ENCODE data around the gene CDC42EP5. TPM values are rescaled to one million over a fixed set of nuclear protein-coding genes. Genes with fewer than 3 reads are reported as not detected.

The CDC42EP5 gene
- total and polyA plus RNA-seq, 10 of the 15 experiments (the other 5 are each of a cell fraction or from before 2014, with no cell fraction given): 0.42 to 1.8 (median 1.4) TPM; not detected in 6

- H3K9me3 ChIP-seq (replicated peaks; ENCODE audit: control insufficient read depth, insufficient read depth, low read length): no peaks in the 10 kb centered on the region
- BruUV-seq (replicated peaks): no TSS peak
- ChIA-PET SMC1A (ENCODE audit: uncharacterized antibody, unreplicated experiment) (no interaction called here), POLR2A (interaction anchor here (0.6 kb wide), 1 partner anchor 259 kb away, joined by 4 read pairs; no protein-coding TSS in a partner anchor), RAD21 (ENCODE audit: unreplicated experiment) (no interaction called here), CTCF (interaction anchor here (1.5 kb wide), 1 partner anchor 20 kb away, joined by 4 read pairs; the partner anchor contains the start of gene LENG8)
- no peak overlapping the region for H2AFZ ChIP-seq (ENCODE audit: control insufficient read depth, low read depth, low read length)
- H3K4me1 ChIP-seq (ENCODE audit: control insufficient read depth, insufficient read depth, low read length): no peaks in the 10 kb centered on the region
- no peaks in the 10 kb centered on the region for H3K79me2 ChIP-seq (ENCODE audit: control insufficient read depth, insufficient read depth, low read length)
- TF ChIP-seq MXI1 (IDR thresholded peaks at IDR 0.05; ENCODE audit: low read depth, low read length) (no peak), BRCA1 (IDR thresholded peaks at IDR 0.05; ENCODE audit: low read depth, low read length) (no peak), BCL11A (IDR thresholded peaks at IDR 0.05; ENCODE audit: low read depth, low read length) (no peak), POLR2A (IDR thresholded peaks at IDR 0.05; ENCODE audit: low read depth, low read length) (0 out of 2 replicates have a peak, but pooled peaks have one; percentile 15), SMC3 (IDR thresholded peaks at IDR 0.05; ENCODE audit: borderline replicate concordance, low read length) (no peak), NFYA (IDR thresholded peaks at IDR 0.05; ENCODE audit: borderline replicate concordance, low read depth, low read length) (no peak), SKIL (IDR thresholded peaks at IDR 0.05; ENCODE audit: low read depth, poor library complexity, severe bottlenecking) (no peak)
- H3K9ac ChIP-seq (ENCODE audit: control insufficient read depth, insufficient read depth, low read length): no peak overlapping the region
- H4K20me1 ChIP-seq (ENCODE audit: control insufficient read depth, insufficient read depth): no peaks in the 10 kb centered on the region; the same call in 1 of the 2 replicates
- no peak for ATAC-seq
- H3K27me3 ChIP-seq (replicated peaks in 1 of 2; ENCODE audit: control insufficient read depth in 2 of 2, insufficient read depth in 2 of 2, low read length in 1 of 2): no peaks in the 10 kb centered on the region; a peak in 1 of 4 replicates
- in situ Hi-C loops (cut with MboI) (no loop called here), intact Hi-C loops (cut with micrococcal nuclease; ENCODE audit: unreplicated experiment) (no loop called here)
- H3K4me2 ChIP-seq (ENCODE audit: control insufficient read depth, insufficient read depth): no peak overlapping the region
- H3K36me3 ChIP-seq (ENCODE audit: control insufficient read depth in 2 of 2, insufficient read depth in 2 of 2, low read length in 1 of 2): no peaks in the 10 kb centered on the region
- H3K4me3 ChIP-seq: no peak overlapping the region
- FAIRE-seq: no peak
- H3K27ac ChIP-seq (ENCODE audit: control insufficient read depth, insufficient read depth): no peak overlapping the region
- no peak for DNase-seq (ENCODE audit: low read depth, low spot score)
- WGBS (ENCODE audit: insufficient coverage, insufficient replicate concordance, low lambda C conversion rate, missing lambda C conversion rate): 41% methylated on average over 11 of the region's 11 CpGs
These were observed 44.5 kb downstream of the CDC42EP5 start for GRCh38 chr19:54428323-54429175.

Measured in GM12878 (cell line).